AG09309 (cell line): ENCODE data around the gene CORO1C.

Experiments
- DNase-seq: peaks from one replicate; pipeline ENCODE4 v3.0.0-alpha.2; 2010; ENCODE audit warnings: low read depth
- H3K4me3 ChIP-seq: 2 replicates; pipeline ENCODE4 v1.5.1; 2011; ENCODE audit warnings: mild to moderate bottlenecking, low read depth, low read length, moderate library complexity; ENCODE audit not compliant: control insufficient read depth
- TF ChIP-seq, protein P1 (sequence below): IDR thresholded peaks from 2 replicates; pipeline ENCODE4 v1.5.1; 2011; ENCODE audit warnings: mild to moderate bottlenecking, low read depth, low read length, inconsistent platforms; ENCODE audit not compliant: insufficient read depth, control insufficient read depth; ENCODE audit errors: missing control alignments

Gene CORO1C

DNA sequence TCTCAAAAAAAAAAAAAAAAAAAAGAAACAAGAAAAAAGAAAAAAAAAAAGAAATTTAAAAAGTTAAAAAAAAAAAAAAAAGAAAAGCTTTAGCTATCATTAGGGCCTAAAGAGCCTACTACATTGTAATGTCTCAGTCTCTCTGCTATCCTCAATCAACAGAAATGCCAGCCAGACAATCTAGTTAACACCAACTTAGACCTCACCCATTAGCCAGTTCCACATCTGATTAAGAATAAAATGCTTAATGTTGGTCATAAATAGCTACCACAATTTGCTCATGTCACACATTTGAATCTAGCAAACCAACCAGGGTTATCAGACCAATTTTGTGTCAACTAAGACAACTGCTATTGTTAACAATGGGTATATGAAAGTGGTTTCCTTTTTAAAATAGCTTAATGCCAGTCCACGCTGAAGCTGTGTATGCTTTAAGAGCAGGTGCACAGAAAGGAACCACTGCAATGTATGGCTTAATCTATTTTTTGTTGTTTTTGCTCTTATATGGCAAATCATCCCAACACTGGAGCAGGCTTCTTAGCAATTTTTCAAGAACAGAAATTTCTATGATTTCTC, 52.1 kb downstream of the CORO1C start:
- TF ChIP-seq, protein P1, sequence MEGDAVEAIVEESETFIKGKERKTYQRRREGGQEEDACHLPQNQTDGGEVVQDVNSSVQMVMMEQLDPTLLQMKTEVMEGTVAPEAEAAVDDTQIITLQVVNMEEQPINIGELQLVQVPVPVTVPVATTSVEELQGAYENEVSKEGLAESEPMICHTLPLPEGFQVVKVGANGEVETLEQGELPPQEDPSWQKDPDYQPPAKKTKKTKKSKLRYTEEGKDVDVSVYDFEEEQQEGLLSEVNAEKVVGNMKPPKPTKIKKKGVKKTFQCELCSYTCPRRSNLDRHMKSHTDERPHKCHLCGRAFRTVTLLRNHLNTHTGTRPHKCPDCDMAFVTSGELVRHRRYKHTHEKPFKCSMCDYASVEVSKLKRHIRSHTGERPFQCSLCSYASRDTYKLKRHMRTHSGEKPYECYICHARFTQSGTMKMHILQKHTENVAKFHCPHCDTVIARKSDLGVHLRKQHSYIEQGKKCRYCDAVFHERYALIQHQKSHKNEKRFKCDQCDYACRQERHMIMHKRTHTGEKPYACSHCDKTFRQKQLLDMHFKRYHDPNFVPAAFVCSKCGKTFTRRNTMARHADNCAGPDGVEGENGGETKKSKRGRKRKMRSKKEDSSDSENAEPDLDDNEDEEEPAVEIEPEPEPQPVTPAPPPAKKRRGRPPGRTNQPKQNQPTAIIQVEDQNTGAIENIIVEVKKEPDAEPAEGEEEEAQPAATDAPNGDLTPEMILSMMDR, result no peak
- no peak overlapping the region for H3K4me3 ChIP-seq
- DNase-seq, result no peak

DNA sequence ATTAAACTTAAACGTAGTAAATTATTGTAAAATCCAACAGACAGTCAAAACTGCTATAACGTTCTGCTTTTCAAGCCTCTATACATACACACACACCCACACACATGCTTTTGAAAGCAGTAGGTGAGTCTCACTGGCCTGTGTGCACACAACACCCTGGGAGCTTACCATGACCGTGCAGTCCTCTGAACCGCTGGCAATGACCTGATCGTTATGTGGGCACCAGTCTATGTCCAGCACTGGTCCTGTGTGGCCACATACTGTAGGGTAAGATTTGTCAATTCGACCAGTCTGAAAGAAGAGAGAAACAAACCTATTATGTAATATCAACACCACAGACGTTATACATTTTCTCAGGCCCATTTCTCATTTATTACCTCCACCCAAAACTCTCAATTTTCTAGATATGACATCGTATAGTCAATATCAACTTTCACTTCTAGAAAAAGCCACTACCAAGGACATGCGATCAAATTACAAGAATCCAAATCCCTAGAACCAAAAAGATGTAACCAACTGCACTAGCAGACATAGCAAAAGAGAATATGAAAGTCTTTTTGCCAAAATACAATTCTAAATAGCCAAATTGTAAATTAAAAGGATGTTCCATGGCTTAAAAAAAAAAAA, 53.1 kb downstream of the CORO1C start:
- H3K4me3 ChIP-seq, result no peak overlapping the region
- TF ChIP-seq, protein P1, result no peak
- no peak for DNase-seq

DNA sequence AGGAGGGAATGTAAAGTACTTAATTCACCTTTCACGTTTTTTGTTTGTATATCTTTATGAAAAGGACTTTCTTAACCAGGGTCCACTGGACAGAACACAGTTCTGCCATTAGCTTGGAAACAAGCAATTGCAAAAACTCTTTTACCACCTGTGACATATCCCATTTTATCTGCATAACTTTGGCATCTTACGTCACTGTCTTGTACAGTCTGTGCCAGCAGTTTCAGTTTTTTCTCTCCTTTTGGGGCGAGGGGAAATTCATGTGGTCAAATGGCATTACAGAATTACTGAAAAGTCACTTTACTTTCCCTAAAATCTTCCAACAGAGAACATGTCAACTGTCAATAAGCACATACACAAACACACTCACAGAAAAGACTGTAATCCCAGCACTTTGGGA, 53.9 kb downstream of the CORO1C start:
- TF ChIP-seq, protein P1, result no peak
- no peak overlapping the region for H3K4me3 ChIP-seq
- DNase-seq, result no peak

DNA sequence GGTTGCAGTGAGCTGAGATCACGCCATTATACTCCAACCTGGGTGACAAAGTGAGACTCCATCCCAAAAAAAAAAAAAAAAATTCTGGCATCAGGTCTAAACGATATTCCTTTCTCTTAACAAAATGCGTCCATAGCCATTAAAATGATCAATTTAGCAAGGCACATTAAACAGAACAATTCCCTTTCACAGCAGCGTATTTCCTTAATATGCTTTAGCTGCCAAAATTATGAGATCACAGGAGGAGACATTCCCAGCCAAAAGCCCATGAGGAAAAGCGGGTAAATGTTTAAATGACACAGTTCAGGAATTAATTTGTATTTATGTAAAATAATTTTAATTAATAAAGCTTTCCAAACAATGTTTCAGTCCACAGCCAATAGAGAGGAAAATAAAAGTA, 54.6 kb downstream of the CORO1C start:
- no peak for DNase-seq
- TF ChIP-seq, protein P1, result no peak
- H3K4me3 ChIP-seq, result no peak overlapping the region

DNA sequence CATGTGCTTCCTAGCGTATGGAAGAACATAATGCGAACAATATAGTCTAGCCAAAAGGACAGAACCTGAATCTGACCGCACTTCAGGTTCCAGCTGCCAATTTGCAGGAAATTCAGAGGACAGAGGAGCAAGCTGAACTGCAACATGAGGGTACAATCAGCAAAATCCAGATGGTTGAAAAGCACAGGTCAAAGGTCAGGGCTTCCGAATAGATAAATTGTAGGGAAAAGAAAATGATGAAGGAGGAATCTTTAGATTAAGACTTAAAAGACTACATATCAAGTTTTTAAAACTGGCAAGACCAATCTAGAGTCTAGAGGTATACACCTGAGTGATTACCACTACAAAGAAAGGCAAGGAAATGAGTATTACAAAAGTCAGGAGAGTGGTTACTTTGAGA, 55.5 kb downstream of the CORO1C start:
- TF ChIP-seq, protein P1, result no peak
- DNase-seq, result no peak
- no peak overlapping the region for H3K4me3 ChIP-seq

DNA sequence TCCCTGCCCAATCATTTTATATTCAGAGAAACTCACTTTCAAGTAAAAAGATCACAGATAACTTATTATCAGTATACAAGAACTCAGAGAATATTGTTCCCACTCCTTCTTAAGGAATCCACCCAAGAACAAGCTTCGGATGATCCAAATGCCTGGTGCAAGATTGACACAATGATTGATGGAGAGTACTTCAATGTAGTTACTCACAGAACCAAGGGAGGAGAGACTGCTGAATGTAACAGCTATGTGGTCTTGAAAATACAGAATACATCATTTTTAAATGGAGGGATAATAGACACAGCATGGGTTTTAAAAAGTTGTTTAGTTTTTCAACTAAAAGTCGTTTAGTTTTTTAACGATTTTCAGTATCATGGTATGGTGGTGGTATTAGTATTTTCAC, 59.3 kb downstream of the CORO1C start:
- DNase-seq, result no peak
- TF ChIP-seq, protein P1, result no peak
- no peak overlapping the region for H3K4me3 ChIP-seq
